K562 (cell line): ENCODE measurements around the gene RTBDN. TPM values are rescaled to one million over a fixed set of nuclear protein-coding genes. Genes with fewer than 3 reads are reported as not detected.

Experiments used
- CHCHD3 ChIP-seq: fragments of 250-450 bp; sonication (Bioruptor Pico); IDR thresholded peaks from 2 replicates; pipeline ENCODE4 v2.1.2; 2022; ENCODE audit warnings: mild to moderate bottlenecking
- ELK3 ChIP-seq: fragments of 450-650 bp; formaldehyde crosslinking; IDR thresholded peaks from 2 replicates; pipeline ENCODE4 v1.4.0; 2020; ENCODE audit warnings: mild to moderate bottlenecking
- NONO ChIP-seq, 2 experiments: fragments of 200-400 bp in 1 of 2; fragments of 450-650 bp in 1 of 2; formaldehyde crosslinking in 1 of 2; IDR thresholded peaks; 2 replicates each; pipeline ENCODE4 v1.6.1; 2017; ENCODE audit warnings: low read depth in 2 of 2, mild to moderate bottlenecking in 2 of 2, moderate library complexity in 2 of 2, low read length in 1 of 2
- SPI1 ChIP-seq: IDR thresholded peaks from 2 replicates; pipeline ENCODE4 v1.6.1; 2011; ENCODE audit warnings: low read depth, low read length, control low read depth, borderline replicate concordance
- USF2 ChIP-seq: sonication (generic); formaldehyde crosslinking; IDR thresholded peaks from 2 replicates; pipeline ENCODE4 v1.5.0; 2020; ENCODE audit warnings: missing genetic modification reagents
- ZBTB17 ChIP-seq: fragments of 450-650 bp; formaldehyde crosslinking; IDR thresholded peaks from 2 replicates; pipeline ENCODE4 v1.4.0; 2020; ENCODE audit warnings: mild to moderate bottlenecking
- ZNF609 ChIP-seq: sonication (generic); formaldehyde crosslinking; IDR thresholded peaks from 2 replicates; pipeline ENCODE4 v1.8.1; 2023; ENCODE audit warnings: missing genetic modification reagents, mild to moderate bottlenecking, borderline replicate concordance
- polyA plus RNA-seq, 8 experiments: library from polyadenylated mRNA; depleted of rRNA in 4 of 8; stranded (reverse) in 5 of 8; unstranded in 3 of 8; fragments of >200 nt; fragmentation: Nextera tagmentation in 2 of 8; fragmentation: Illumina TruSeq in 1 of 8; extraction: Ambion mirVana in 2 of 8; extraction: Trizol in 1 of 8; gene quantifications; 2 replicates each; pipeline versions ENCODE4 v1.2.1 to v1.2.3, GENCODE V29; 2011 to 2014; ENCODE audit warnings: inconsistent platforms in 1 of 8, missing spikeins in 1 of 8
- total RNA-seq, 7 experiments: library from RNA; depleted of rRNA in 6 of 7; stranded (reverse); fragments of >200 nt in 6 of 7; fragmentation: Illumina TruSeq in 2 of 7; extraction: Trizol in 2 of 7; gene quantifications; 2 replicates each; pipeline versions ENCODE4 v1.2.1 to v1.2.3, GENCODE V29; 2011 to 2021; ENCODE audit warnings: low replicate concordance in 1 of 7
- TF ChIP-seq, protein P1 (sequence below): fragments of 250-450 bp; sonication (Bioruptor Pico); IDR thresholded peaks from 2 replicates; pipeline ENCODE4 v1.4.0; 2020; ENCODE audit warnings: mild to moderate bottlenecking, moderate library complexity
- TF ChIP-seq, protein P2 (sequence below): sonication (generic); formaldehyde crosslinking; IDR thresholded peaks from 2 replicates; pipeline ENCODE4 v1.8.0; 2022; ENCODE audit warnings: missing genetic modification reagents, mild to moderate bottlenecking, moderate library complexity, borderline replicate concordance

RTBDN gene
- total and polyA plus RNA-seq, 9 of the 15 experiments (the other 6 are each of a cell fraction or from before 2014, with no cell fraction given), result 0.20 to 2.3 (median 0.72) TPM; not detected in 1

GRCh38 chr19:12801466-12802266, 32.7 kb downstream of the RTBDN start, which contains the start of the genes PRDX2 and THSD8 (continued):
- TF ChIP-seq ZNF609 (CRISPR knock-in tag) (peak; percentile 92; the same call in 1 of the 2 replicates), CHCHD3 (CRISPR knock-in tag) (no peak), NONO (IDR thresholded peaks at IDR 0.05; ENCODE audit: low read depth in 2 of 2, low read length in 1 of 2) (peak; percentile 68 to 99; a peak in 3 of 4 replicates), USF2 (CRISPR knock-in tag) (no peak), ELK3 (CRISPR knock-in tag) (no peak), SPI1 (no peak), ZBTB17 (CRISPR knock-in tag) (no peak; the same call in 1 of the 2 replicates)
- TF ChIP-seq, protein P1, sequence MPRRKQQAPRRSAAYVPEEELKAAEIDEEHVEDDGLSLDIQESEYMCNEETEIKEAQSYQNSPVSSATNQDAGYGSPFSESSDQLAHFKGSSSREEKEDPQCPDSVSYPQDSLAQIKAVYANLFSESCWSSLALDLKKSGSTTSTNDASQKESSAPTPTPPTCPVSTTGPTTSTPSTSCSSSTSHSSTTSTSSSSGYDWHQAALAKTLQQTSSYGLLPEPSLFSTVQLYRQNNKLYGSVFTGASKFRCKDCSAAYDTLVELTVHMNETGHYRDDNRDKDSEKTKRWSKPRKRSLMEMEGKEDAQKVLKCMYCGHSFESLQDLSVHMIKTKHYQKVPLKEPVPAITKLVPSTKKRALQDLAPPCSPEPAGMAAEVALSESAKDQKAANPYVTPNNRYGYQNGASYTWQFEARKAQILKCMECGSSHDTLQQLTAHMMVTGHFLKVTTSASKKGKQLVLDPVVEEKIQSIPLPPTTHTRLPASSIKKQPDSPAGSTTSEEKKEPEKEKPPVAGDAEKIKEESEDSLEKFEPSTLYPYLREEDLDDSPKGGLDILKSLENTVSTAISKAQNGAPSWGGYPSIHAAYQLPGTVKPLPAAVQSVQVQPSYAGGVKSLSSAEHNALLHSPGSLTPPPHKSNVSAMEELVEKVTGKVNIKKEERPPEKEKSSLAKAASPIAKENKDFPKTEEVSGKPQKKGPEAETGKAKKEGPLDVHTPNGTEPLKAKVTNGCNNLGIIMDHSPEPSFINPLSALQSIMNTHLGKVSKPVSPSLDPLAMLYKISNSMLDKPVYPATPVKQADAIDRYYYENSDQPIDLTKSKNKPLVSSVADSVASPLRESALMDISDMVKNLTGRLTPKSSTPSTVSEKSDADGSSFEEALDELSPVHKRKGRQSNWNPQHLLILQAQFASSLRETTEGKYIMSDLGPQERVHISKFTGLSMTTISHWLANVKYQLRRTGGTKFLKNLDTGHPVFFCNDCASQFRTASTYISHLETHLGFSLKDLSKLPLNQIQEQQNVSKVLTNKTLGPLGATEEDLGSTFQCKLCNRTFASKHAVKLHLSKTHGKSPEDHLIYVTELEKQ (CRISPR knock-in tag), result no peak
- TF ChIP-seq, protein P2, sequence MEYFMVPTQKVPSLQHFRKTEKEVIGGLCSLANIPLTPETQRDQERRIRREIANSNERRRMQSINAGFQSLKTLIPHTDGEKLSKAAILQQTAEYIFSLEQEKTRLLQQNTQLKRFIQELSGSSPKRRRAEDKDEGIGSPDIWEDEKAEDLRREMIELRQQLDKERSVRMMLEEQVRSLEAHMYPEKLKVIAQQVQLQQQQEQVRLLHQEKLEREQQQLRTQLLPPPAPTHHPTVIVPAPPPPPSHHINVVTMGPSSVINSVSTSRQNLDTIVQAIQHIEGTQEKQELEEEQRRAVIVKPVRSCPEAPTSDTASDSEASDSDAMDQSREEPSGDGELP (CRISPR knock-in tag), result peak; percentile 90
